Stimulated activated CD4-positive, alpha-beta T cell treated with anti-CD3 and anti-CD28 coated beads, Interleukin-2, amount 100 ng/mL, for 4 hours (primary cell): Measurements from ENCODE around the gene C14orf180.

ENCODE experiments used
- DNase-seq: peaks from one replicate; pipeline ENCODE4 v3.0.0-alpha.2; 2020; ENCODE audit warnings: low read depth

C14orf180 gene

GRCh38 chr14:104561632-104562495 lies 17.7 kb upstream of the C14orf180 start:
- DNase-seq, result no peak

DNA sequence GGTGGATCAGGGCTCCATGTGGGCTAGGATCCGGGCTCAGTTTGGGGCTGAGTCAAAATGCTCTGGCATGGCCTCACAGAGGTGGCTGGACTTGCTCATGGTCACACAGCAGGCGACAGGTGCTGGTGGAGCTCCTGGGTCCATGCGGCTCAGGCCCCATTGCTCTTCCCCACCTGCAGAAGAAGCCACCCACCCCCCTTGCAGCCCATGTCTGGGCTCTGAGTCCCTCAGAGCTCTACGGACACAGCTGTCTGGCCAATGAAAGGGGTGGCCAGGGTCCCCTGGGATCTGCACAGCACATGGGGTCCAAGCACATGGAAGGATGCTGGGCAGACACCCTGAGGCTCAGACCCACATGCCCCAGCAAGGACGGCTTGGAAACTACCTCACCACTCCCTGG lies 17.0 kb upstream of the C14orf180 start:
- DNase-seq, result no peak

GRCh38 chr14:104563191-104563741 lies 16.3 kb upstream of the C14orf180 start:
- DNase-seq, result no peak

DNA sequence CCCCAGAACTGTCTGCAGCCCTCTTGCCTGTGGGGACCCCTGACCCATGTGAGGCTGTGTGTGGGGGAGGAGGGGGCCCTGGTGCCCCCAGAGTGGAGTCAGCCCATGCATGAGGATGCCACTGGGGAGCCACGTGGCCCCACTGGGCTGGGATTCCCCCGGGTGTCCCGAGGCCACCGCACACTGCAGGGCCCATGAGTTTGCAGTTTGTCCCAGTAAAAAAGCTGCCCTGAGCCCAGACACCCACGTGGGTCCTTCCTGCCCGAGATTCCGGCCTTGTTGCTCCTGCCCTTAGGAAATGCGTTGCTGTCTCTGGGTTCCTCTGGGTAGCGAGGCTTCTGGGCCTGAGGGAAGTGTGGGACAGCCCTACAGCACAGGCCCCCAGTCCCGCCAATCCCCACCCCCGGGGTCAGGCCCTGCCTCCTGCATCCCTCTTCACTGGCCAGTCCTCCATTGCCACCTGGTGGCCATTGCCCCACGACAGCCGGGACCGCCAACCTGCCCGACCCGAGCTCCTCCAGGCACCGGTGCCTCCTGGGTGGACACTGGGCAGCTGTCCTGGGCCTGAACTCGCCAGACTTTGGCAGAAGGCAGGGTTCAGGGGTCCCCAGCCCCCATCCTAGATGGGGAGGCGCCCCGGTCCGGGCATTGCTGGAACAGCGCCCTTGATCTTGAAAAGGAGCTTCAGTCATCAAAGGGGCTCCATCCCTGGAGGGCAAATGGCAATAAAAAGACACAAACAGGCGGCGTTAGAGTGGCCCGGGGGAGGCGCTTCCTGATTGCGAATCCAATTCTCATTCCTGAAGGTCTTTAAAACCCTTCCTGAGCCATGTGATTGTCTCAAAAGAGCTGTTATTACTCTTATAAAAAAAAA lies 15.6 kb upstream of the C14orf180 start:
- peak; percentile 53 for DNase-seq

GRCh38 chr14:104564744-104565679 lies 14.6 kb upstream of the C14orf180 start:
- no peak for DNase-seq

- no peak for DNase-seq
These were observed 12.2 kb upstream of the C14orf180 start for GRCh38 chr14:104567141-104567956.

DNA sequence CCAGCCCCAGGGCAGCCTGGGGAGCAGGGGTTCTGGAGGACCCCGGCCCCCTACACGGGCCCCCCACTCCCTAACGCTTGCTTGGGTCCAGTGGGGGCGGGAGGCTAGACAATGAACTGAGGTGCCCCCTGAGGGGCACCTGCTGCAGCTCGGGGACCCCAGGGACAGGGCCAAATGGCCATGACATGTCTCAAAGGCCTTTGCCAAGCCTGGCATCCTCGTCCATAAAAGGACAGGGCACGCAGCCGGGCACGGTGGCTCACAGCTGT lies 11.7 kb upstream of the C14orf180 start:
- DNase-seq, result no peak

- no peak for DNase-seq
These were observed 10.9 kb upstream of the C14orf180 start for GRCh38 chr14:104568620-104569019.

GRCh38 chr14:104569435-104569834 lies 10.1 kb upstream of the C14orf180 start:
- DNase-seq, result no peak

DNA sequence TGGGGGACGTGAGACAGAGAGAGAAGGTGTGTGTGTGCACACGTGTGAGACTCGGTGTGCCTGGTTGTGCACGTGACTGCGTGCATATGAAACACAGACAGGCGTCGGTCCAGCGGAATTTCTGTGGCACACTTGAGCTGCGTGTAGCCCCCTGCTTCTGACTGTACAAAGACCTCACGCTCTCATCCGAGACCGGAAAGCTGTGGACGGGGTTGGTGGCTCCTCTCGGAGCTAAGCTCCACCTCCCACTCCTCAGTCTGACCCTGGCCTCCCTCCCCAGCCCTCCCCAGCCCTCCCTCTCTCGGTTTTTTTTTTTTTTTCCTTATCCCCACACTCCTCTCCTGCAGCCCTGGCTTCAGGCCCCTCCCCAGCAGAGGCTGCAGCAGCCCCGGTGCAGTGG lies 8.3 kb upstream of the C14orf180 start:
- DNase-seq, result no peak

GRCh38 chr14:104572024-104572626 lies 7.4 kb upstream of the C14orf180 start:
- no peak for DNase-seq

GRCh38 chr14:104572668-104573067 lies 6.9 kb upstream of the C14orf180 start:
- DNase-seq, result no peak

DNA sequence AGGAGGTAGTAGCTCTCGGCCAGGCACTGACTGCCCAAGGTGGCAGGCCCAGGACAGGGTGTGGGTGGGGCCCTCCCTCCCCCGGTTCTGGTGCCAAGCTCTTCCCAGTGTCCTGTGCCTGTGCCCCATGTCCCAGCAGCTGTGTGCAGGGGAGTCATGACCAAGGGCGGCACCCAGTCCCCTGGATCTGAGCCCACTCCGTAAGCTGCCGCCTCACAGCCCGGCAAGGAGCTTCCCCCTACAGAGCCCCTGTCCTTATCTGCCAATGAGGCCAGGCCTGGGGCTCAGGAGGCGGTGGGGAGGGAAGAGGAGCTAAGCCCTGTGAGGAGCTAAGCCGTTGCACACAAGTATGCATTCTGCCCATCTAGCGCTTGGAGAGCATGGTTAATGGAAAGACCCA lies 5.6 kb upstream of the C14orf180 start:
- no peak for DNase-seq

GRCh38 chr14:104574536-104574935 lies 5.0 kb upstream of the C14orf180 start:
- DNase-seq, result no peak

- no peak for DNase-seq
These were observed 4.5 kb upstream of the C14orf180 start for GRCh38 chr14:104574978-104575583.

- DNase-seq, result no peak
These were observed 3.2 kb upstream of the C14orf180 start for GRCh38 chr14:104576232-104576969.

DNA sequence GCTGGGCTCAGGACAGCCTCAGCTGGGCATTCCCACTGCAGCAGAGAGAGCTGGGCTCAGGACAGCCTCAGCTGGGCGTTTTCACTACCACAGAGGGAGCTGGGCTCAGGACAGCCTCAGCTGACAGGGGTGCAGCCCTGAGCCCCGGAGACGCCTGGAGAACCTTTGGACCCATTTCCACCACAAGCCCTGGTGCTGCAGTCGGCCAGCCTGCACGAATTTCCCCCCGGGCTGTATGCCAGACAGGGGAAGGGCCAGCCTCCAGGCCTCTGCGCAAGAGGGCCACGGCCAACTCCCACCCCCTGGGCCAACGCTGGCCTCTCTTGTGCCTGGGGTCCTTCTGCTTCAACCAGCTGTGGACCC lies 2.6 kb upstream of the C14orf180 start:
- DNase-seq, result no peak

- DNase-seq, result no peak
These were observed 2.1 kb upstream of the C14orf180 start for GRCh38 chr14:104577426-104577825.

DNA sequence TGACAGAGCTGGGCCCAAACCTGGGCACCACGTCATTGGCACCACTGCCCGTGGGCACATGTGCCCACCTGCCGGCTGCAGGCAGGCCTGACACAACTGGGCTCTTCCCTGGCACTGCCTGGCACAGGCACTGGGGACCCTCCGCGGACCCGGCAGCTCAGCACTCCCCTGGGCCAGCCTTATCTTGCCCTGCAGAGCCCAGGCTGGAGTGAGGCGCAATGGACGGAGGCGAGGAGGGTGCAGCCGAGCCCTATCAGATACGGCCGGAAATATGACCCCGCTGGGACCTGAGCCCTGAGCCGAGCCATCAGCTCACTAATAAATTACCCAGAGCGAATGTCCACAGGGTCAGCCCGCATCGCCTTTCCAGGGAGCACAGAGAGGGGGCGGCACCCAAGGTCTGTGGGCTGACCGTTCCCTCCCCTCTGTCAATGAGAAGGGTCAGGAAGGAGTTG lies 1.7 kb upstream of the C14orf180 start:
- DNase-seq, result no peak
